Testis (tissue), 3 donors: ENCODE data around the gene MAP3K15. TPM values are rescaled to one million over a fixed set of nuclear protein-coding genes. Genes with fewer than 3 reads are reported as not detected.

Source experiments
- DNase-seq: peaks from one replicate; pipeline ENCODE4 v3.0.0-alpha.2; 2019
- H3K27ac ChIP-seq, 2 donors: fragments of 200-600 bp; sonication (generic); one replicate each; pipeline ENCODE4 v1.5.1; 2019
- H3K27me3 ChIP-seq: fragments of 200-600 bp; sonication (generic); one replicate; pipeline ENCODE4 v1.5.1; 2019
- H3K36me3 ChIP-seq: fragments of 200-600 bp; sonication (generic); one replicate; pipeline ENCODE4 v1.5.1; 2017; ENCODE audit warnings: low read depth; ENCODE audit errors: missing control alignments
- H3K4me1 ChIP-seq: fragments of 200-600 bp; sonication (generic); one replicate; pipeline ENCODE4 v1.5.1; 2019
- H3K4me3 ChIP-seq, 2 donors: fragments of 200-600 bp; sonication (generic); one replicate each; pipeline ENCODE4 v1.5.1; 2017 to 2019
- H3K9me3 ChIP-seq: fragments of 200-600 bp; sonication (generic); one replicate; pipeline ENCODE4 v1.5.1; 2017
- POLR2A ChIP-seq: fragments of 450-650 bp; IDR thresholded peaks from one replicate; pipeline ENCODE4 v1.6.1; 2017; ENCODE audit warnings: antibody characterized with exemption, mild to moderate bottlenecking, moderate library complexity
- WGBS, 2 donors: methylation state at CpG; one replicate each; pipeline ENCODE4 v1.1.5; 2018; 5-methylcytosine and 5-hydroxymethylcytosine counted together
- intact Hi-C: fragments of 100-400 bp; cut with DNase I; formaldehyde crosslinking; loops from one replicate; pipeline ENCODE4 v1.15.1; 2023; ENCODE audit warnings: low total_unique reads
- polyA plus RNA-seq: library from polyadenylated mRNA; stranded (reverse); fragments of 350-450 nt; fragmentation: Illumina TruSeq; extraction: RNeasy Lipid Tissue Mini Kit (QIAGEN cat#74804); gene quantifications from one replicate; pipeline ENCODE4 v1.2.3, GENCODE V29; 2014; ENCODE audit warnings: low read depth, low replicate concordance; ENCODE audit not compliant: insufficient read depth
- total RNA-seq, 2 donors: library from RNA; depleted of rRNA; stranded (reverse); fragments of >200 nt; gene quantifications; one replicate each; pipeline ENCODE4 v1.2.3, GENCODE V29; 2016
- TF ChIP-seq, protein P1 (sequence below), 3 experiments: fragments of 450-650 bp in 2 of 3; fragments of 200-600 bp in 1 of 3; sonication (generic) in 1 of 3; IDR thresholded peaks; one replicate each; pipeline ENCODE4 v1.5.1; 2016 to 2019; ENCODE audit warnings: antibody characterized with exemption in 3 of 3, mild to moderate bottlenecking in 2 of 3, moderate library complexity in 1 of 3

The MAP3K15 gene
- total and polyA plus RNA-seq, 3 donors from 2014 or later, result 1.7 to 2.5 (median 2.5) TPM

DNA sequence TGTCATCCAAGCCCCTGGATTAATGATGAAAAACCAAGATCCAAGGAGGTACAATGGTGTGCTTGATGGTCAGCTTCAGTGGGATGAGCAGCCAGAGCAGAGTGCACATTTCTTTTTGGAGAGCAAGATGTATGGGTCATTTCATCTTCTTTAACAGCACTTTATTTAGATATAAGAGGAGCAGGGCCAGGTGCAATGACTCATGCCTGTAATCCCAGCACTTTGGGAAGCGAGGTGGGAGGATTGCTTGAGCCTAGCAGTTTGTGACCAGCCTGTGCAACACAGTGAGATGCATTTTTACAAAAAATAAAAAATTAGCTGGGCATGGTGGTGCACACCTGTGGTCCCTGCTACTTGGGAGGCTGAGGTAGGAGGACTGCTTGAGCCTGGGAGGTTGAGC lies 45.3 kb upstream of the MAP3K15 start:
- H3K27ac ChIP-seq, result no peak overlapping the region
- H3K4me1 ChIP-seq, result no peaks in the 10 kb centered on the region
- DNase-seq, result no peak
- TF ChIP-seq POLR2A, result no peak
- TF ChIP-seq, protein P1, sequence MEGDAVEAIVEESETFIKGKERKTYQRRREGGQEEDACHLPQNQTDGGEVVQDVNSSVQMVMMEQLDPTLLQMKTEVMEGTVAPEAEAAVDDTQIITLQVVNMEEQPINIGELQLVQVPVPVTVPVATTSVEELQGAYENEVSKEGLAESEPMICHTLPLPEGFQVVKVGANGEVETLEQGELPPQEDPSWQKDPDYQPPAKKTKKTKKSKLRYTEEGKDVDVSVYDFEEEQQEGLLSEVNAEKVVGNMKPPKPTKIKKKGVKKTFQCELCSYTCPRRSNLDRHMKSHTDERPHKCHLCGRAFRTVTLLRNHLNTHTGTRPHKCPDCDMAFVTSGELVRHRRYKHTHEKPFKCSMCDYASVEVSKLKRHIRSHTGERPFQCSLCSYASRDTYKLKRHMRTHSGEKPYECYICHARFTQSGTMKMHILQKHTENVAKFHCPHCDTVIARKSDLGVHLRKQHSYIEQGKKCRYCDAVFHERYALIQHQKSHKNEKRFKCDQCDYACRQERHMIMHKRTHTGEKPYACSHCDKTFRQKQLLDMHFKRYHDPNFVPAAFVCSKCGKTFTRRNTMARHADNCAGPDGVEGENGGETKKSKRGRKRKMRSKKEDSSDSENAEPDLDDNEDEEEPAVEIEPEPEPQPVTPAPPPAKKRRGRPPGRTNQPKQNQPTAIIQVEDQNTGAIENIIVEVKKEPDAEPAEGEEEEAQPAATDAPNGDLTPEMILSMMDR (IDR thresholded peaks at IDR 0.05), result no peak
- no peaks in the 10 kb centered on the region for H3K9me3 ChIP-seq
- H3K36me3 ChIP-seq, result no peaks in the 10 kb centered on the region
- no peaks in the 10 kb centered on the region for H3K27me3 ChIP-seq
- 100% methylated on average over 1 of the region's 1 CpG for WGBS, 2 donors
- H3K4me3 ChIP-seq, result no peak overlapping the region
- intact Hi-C loops, result no loop called here

GRCh38 chrX:19557822-19558221 lies 42.5 kb upstream of the MAP3K15 start:
- Histone ChIP-seq H3K4me3 (no peak overlapping the region), H3K4me1 (no peaks in the 10 kb centered on the region), H3K27ac (no peak overlapping the region), H3K27me3 (no peaks in the 10 kb centered on the region), H3K36me3 (no peaks in the 10 kb centered on the region), H3K9me3 (no peaks in the 10 kb centered on the region)
- intact Hi-C loops, result no loop called here
- 88 to 100% methylated on average over 2 of the region's 2 CpGs for WGBS, 2 donors
- TF ChIP-seq POLR2A, result no peak
- TF ChIP-seq, protein P1 (IDR thresholded peaks at IDR 0.05), result no peak
- DNase-seq, result no peak

GRCh38 chrX:19556202-19556601 lies 40.9 kb upstream of the MAP3K15 start:
- Histone ChIP-seq H3K4me1 (no peaks in the 10 kb centered on the region), H3K36me3 (no peaks in the 10 kb centered on the region), H3K9me3 (no peaks in the 10 kb centered on the region), H3K27ac (no peak overlapping the region), H3K4me3 (no peak overlapping the region), H3K27me3 (no peaks in the 10 kb centered on the region)
- DNase-seq, result no peak
- intact Hi-C loops, result no loop called here
- no peak for TF ChIP-seq POLR2A
- TF ChIP-seq, protein P1 (IDR thresholded peaks at IDR 0.05), result no peak
- WGBS, 2 donors, result 92 to 93% methylated on average over 4 of the region's 4 CpGs

- intact Hi-C loops, result no loop called here
- no peaks in the 10 kb centered on the region for H3K36me3 ChIP-seq
- H3K27ac ChIP-seq, result no peak overlapping the region
- 76 to 90% methylated on average over 5 of the region's 5 CpGs for WGBS, 2 donors
- H3K27me3 ChIP-seq, result no peaks in the 10 kb centered on the region
- no peaks in the 10 kb centered on the region for H3K9me3 ChIP-seq
- no peak overlapping the region for H3K4me3 ChIP-seq
- TF ChIP-seq, protein P1 (IDR thresholded peaks at IDR 0.05), result no peak
- TF ChIP-seq POLR2A, result no peak
- H3K4me1 ChIP-seq, result no peaks in the 10 kb centered on the region
- no peak for DNase-seq
Measured at GRCh38 chrX:19555683-19556082, 40.4 kb upstream of the MAP3K15 start.

DNA sequence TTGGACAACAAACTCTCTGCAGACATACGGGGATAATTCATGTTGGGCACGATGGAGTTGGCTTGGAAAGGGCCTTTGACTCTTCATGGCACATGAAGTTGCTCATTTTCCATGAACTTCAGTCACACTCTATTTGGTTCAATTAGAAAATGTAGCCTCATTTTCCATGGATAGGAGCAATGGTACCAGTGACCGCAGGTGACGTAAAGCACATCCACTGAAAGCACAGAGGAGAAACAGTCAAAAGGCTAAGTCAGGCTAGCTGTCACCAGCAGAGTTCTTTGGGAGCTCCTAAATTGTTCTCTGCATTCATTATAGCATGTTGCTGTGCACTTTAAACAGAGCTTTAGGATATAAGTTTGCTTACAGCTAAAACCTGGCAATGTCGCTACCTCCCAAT lies 39.9 kb upstream of the MAP3K15 start:
- H3K4me1 ChIP-seq, result no peaks in the 10 kb centered on the region
- no peaks in the 10 kb centered on the region for H3K36me3 ChIP-seq
- H3K4me3 ChIP-seq, result no peak overlapping the region
- DNase-seq, result no peak
- intact Hi-C loops, result no loop called here
- no peaks in the 10 kb centered on the region for H3K9me3 ChIP-seq
- WGBS, 2 donors, result 85 to 92% methylated on average over 5 of the region's 5 CpGs
- no peak overlapping the region for H3K27ac ChIP-seq
- no peaks in the 10 kb centered on the region for H3K27me3 ChIP-seq
- TF ChIP-seq, protein P1 (IDR thresholded peaks at IDR 0.05), result no peak
- TF ChIP-seq POLR2A, result no peak
